Progenitor cell of endocrine pancreas (in vitro differentiated cells): ENCODE results near the gene PLEKHM3. TPM values are rescaled to one million over a fixed set of nuclear protein-coding genes. Genes with fewer than 3 reads are reported as not detected.

ENCODE experiments used
- DNase-seq: peaks from one replicate; pipeline ENCODE4 v3.0.0; 2021; ENCODE audit warnings: low spot score; ENCODE audit not compliant: unreplicated experiment
- H3K27ac Mint-ChIP-seq: 2 replicates; pipeline ENCODE4 v1.8.0; 2021; ENCODE audit warnings: mild to moderate bottlenecking, moderate library complexity, mixed read lengths
- H3K27me3 Mint-ChIP-seq: 2 replicates; pipeline ENCODE4 v1.8.0; 2021; ENCODE audit warnings: mixed read lengths
- H3K36me3 Mint-ChIP-seq: 2 replicates; pipeline ENCODE4 v1.8.0; 2022; ENCODE audit warnings: mixed read lengths; ENCODE audit not compliant: insufficient read depth
- H3K4me1 Mint-ChIP-seq: 2 replicates; pipeline ENCODE4 v1.8.0; 2021; ENCODE audit warnings: low read depth, mixed read lengths
- H3K4me3 Mint-ChIP-seq: 2 replicates; pipeline ENCODE4 v1.8.0; 2021; ENCODE audit warnings: low read depth, mild to moderate bottlenecking, moderate library complexity, mixed read lengths
- H3K9me3 Mint-ChIP-seq: 2 replicates; pipeline ENCODE4 v1.8.0; 2021; ENCODE audit warnings: low read depth, mixed read lengths
- CTCF ChIP-seq: fragments of 200-600 bp; sonication (generic); IDR thresholded peaks from one replicate; pipeline ENCODE4 v1.5.0; 2021; ENCODE audit warnings: antibody characterized with exemption, mild to moderate bottlenecking; ENCODE audit not compliant: unreplicated experiment
- total RNA-seq: library from RNA; stranded (reverse); gene quantifications from 2 replicates; pipeline ENCODE4 v1.2.1, GENCODE V29; 2021

PLEKHM3 gene
- total RNA-seq, 1 donor from 2014 or later, result 19.2 TPM

- no peak overlapping the region for H3K27ac Mint-ChIP-seq
- H3K4me3 Mint-ChIP-seq, result no peak overlapping the region
- H3K9me3 Mint-ChIP-seq, result peaks cover 2% of the 10 kb centered on the region
- H3K4me1 Mint-ChIP-seq, result peaks cover 7% of the 10 kb centered on the region
- no peak for TF ChIP-seq CTCF
- no peak for DNase-seq
- H3K27me3 Mint-ChIP-seq, result no peaks in the 10 kb centered on the region
- H3K36me3 Mint-ChIP-seq, result no peaks in the 10 kb centered on the region
These were observed 249.9 kb downstream of the PLEKHM3 start for GRCh38 chr2:207775473-207775872.

- no peak overlapping the region for H3K27ac Mint-ChIP-seq
- H3K36me3 Mint-ChIP-seq, result peaks cover 8% of the 10 kb centered on the region
- no peak for TF ChIP-seq CTCF
- no peak for DNase-seq
- no peak overlapping the region for H3K4me3 Mint-ChIP-seq
- H3K9me3 Mint-ChIP-seq, result no peaks in the 10 kb centered on the region
- H3K4me1 Mint-ChIP-seq, result peaks cover 9% of the 10 kb centered on the region
- H3K27me3 Mint-ChIP-seq, result no peaks in the 10 kb centered on the region
These were observed 252.5 kb downstream of the PLEKHM3 start for GRCh38 chr2:207772844-207773205.

- no peak overlapping the region for H3K4me3 Mint-ChIP-seq
- DNase-seq, result no peak
- H3K27me3 Mint-ChIP-seq, result no peaks in the 10 kb centered on the region
- TF ChIP-seq CTCF, result no peak
- no peaks in the 10 kb centered on the region for H3K9me3 Mint-ChIP-seq
- peaks cover 10% of the 10 kb centered on the region for H3K4me1 Mint-ChIP-seq
- no peak overlapping the region for H3K27ac Mint-ChIP-seq
- H3K36me3 Mint-ChIP-seq, result peaks cover 14% of the 10 kb centered on the region
These were observed 253.1 kb downstream of the PLEKHM3 start for GRCh38 chr2:207772081-207772843.

- peaks cover 11% of the 10 kb centered on the region for H3K4me1 Mint-ChIP-seq
- H3K36me3 Mint-ChIP-seq, result peaks cover 20% of the 10 kb centered on the region
- H3K27ac Mint-ChIP-seq, result no peak overlapping the region
- TF ChIP-seq CTCF, result no peak
- no peaks in the 10 kb centered on the region for H3K27me3 Mint-ChIP-seq
- H3K9me3 Mint-ChIP-seq, result no peaks in the 10 kb centered on the region
- no peak for DNase-seq
- H3K4me3 Mint-ChIP-seq, result peak overlapping the region; percentile 81
These were observed 253.9 kb downstream of the PLEKHM3 start for GRCh38 chr2:207771421-207771820.

Other genes with a start within 250 kb of the PLEKHM3 start
- gene CRYGD, start 99.0 kb upstream of the PLEKHM3 start, total RNA-seq, result not detected in 2 replicates
- not detected in 2 replicates for gene CRYGC, start 104.3 kb upstream of the PLEKHM3 start, total RNA-seq
- not detected in 2 replicates for gene CRYGB, start 120.6 kb upstream of the PLEKHM3 start, total RNA-seq
- not detected in 2 replicates for gene CRYGA, start 138.1 kb upstream of the PLEKHM3 start, total RNA-seq
- not detected in 2 replicates for gene C2orf80, start 164.5 kb upstream of the PLEKHM3 start, total RNA-seq
- 260 and 267 TPM in 2 replicates for gene IDH1, start 229.5 kb upstream of the PLEKHM3 start, total RNA-seq
- gene PIKFYVE, start 240.7 kb upstream of the PLEKHM3 start, total RNA-seq, result 37.4 and 38.4 TPM in 2 replicates